Measurements from ENCODE around the gene GABPA.

GABPA gene

DNA sequence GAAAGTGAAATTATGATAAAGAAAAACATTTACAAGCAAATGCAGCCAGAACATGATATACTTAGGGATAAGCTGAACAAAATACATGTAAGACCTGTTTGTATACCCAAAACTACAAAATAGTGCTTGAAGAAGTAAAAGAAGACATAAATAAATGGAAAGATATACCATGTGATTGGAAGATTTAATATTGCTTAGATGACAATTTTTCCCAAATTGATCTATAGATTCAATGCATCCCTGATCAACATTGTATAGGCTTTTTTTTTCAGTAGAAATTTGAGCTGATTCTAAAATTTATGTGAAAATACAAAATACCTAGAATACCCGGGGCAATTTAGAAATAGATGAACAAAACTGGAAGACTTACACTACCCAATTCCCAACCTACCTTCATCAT lies 76.4 kb downstream of the GABPA start:
- no peak for DNase-seq (ENCODE audit: low spot score)

DNA sequence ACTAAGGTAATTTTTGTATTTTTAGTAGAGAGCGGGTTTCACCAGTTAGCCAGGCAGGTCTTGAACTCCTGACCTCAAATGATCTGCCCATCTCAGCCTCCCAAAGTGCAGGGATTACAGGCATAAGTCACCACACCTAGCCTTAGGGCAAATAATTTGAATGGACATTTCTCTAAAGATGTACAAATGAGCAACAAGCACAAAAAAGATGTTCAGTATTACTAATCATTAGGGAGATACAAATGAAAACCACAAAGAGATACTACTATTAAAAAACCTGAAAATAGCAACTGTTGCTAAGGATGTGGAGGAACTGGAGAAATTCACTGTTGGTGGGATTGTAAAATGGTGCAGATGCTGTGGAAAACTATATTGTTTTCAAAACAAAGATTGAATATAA lies 79.1 kb downstream of the GABPA start:
- DNase-seq (ENCODE audit: low spot score), result no peak

DNA sequence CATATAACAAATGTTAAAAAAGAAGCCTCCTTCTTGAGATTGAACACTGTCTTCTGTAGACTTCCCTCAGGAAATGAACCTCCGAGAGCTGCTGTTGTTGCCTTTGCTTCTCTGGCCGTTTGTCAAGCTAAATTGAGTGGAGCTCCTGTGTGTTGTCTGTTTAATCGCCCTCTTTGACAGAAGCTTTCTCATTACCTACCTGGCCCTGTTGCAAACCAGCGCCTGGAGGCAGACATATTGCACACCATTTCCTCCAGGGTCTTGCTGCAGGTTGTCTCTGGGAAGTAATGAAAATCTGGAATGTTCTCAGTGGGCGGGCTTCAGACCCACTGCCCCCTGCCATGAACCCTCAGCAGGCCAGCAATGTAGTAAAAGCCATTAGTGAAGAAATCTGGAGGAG lies 83.3 kb downstream of the GABPA start:
- no peak for DNase-seq (ENCODE audit: low spot score)

DNA sequence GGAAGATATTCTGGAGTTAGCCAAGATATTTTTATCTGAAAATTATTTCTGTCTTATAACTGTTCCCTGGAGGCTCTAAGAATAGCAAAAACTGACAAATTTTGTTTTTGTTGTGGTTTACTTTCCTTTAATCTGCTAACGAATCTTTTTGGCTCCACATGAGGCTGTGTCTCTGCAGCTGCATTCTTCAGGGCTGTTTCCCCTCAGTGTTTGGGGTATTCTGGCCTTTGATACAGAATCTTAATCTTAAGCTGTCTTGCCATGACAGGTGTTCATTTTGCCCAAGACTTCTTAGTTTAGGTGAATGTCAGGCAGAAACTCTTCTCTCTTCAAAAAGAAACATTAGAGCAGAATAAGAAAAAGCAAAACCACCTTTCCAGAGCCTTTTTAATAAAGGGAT lies 83.8 kb downstream of the GABPA start:
- DNase-seq (ENCODE audit: low spot score), result no peak

Data from D341Med (cell line).